ENCODE results near the gene CHFR.

GRCh38 chr12:132866251-132866828 is 21.1 kb downstream of the CHFR start:
- TF ChIP-seq, protein P1, sequence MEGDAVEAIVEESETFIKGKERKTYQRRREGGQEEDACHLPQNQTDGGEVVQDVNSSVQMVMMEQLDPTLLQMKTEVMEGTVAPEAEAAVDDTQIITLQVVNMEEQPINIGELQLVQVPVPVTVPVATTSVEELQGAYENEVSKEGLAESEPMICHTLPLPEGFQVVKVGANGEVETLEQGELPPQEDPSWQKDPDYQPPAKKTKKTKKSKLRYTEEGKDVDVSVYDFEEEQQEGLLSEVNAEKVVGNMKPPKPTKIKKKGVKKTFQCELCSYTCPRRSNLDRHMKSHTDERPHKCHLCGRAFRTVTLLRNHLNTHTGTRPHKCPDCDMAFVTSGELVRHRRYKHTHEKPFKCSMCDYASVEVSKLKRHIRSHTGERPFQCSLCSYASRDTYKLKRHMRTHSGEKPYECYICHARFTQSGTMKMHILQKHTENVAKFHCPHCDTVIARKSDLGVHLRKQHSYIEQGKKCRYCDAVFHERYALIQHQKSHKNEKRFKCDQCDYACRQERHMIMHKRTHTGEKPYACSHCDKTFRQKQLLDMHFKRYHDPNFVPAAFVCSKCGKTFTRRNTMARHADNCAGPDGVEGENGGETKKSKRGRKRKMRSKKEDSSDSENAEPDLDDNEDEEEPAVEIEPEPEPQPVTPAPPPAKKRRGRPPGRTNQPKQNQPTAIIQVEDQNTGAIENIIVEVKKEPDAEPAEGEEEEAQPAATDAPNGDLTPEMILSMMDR (conservative IDR thresholded peaks at IDR 0.05): no peak
- TF ChIP-seq ZFX (IDR thresholded peaks at IDR 0.05): no peak

All from C4-2B (cell line).